Stimulated activated CD8-positive, alpha-beta memory T cell treated with anti-CD3 and anti-CD28 coated beads, Interleukin-15, amount 100 ng/mL, for 24 hours (primary cell): ENCODE data around the gene HMGN1.
"Not testable (repeated sequence)": the region's sequence is repeated elsewhere in the genome, so short reads cannot be mapped to it uniquely, and the experiment has no call there.

Experiments
- DNase-seq: peaks from one replicate; pipeline ENCODE4 v3.0.0-alpha.2; 2020; ENCODE audit warnings: low read depth

Gene HMGN1, protein sequence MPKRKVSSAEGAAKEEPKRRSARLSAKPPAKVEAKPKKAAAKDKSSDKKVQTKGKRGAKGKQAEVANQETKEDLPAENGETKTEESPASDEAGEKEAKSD

DNA sequence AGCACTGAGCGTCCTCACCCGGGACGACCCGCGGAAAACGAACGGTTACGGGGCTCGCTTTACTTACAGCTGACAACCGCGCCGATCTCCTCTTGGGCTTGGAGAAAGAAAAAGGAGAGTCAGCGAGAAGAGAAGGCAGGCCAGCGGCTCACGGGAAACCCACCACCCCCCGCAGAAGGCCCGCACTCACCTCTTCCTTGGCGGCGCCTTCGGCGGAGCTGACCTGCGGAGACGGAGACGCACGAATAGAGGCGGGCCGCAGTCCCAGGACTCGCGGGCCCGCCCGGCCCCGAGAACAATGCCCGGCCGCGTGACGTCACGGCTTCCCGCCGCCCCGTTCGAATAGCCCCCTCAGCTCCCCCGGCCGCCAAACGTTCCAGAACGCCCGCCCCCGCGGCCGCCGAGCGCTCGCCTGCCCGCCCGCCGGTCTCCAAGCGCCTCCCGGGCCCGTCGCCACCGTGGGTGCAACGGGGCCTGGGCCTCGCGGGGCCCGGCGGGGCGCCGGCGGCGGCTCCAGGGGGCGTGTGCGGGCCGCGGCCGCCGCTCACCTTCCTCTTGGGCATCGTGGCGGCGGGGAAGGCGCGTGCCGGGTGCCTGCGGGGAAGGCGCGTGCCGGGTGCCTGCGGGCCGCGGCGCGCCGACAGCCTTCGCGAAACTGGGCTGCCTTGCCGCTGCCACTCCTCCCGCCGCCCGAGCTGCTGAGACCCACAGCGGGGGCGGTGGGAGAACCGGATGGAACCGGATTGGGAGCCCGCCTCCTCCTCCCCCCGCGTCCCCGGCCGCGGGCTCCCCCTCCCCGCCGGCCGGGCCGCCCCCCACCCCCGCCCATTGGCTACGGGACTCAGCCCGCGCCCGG lies at the start of gene HMGN1:
Gene HMGN1 (minus strand): TSS at position 734 of the 856 bp plus-strand sequence. CDS start 171 bp downstream, at position 563.
- peak; percentile 78 for DNase-seq

DNA sequence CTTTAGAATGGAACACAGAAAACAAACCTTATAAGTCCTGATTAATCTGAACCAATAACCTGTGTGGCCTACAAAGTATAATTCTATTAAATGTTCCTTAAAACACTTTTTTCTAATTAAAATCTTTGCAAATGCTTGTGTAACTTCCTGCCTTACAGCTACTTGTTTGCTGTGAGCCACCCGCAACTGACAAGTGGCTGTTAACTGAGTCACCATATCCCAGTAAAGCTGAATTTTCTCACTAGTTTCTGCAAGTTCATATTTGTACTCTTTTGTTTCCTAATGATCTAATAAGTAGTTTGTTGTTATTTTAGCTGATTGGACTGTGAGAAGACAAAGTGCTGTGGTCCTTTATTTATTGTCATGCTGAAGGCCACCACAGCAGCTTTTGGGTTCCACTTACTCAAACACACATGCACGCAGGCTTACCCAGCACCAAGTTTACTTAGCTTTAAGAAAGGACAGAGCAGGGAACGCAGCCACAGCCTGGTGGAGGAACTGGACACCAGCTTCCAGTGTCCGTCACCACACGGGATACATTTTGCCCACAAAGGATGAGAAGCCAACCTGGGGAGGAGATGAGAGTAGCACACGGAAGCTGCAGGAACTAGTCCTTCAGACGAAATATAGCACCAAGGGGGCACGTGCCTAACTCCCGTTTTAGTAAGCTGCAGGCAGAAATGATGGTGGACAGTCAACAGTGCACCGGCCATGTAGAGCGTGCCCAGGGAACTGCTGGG lies 48.9 kb upstream of the HMGN1 start:
- no peak for DNase-seq

DNA sequence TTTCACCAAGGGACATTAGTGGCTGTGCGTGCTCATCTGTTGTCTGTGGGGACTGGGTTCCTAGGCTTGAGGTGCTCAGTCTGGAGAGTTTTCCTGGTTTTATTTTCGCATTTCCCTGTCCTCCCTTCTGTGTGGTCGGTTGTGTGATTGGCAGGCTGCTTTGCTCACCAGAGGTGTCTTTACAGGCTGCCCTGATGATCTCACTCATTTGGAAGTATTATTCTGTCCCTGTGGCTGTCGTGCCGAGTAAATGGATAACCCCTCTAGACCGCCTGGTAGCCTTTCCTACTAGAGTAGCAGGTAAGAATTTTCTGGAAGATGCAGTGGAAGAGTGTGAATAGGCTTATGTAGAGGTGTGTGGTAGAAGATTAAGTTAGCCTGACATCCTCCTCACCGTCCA lies 44.1 kb upstream of the HMGN1 start:
- DNase-seq: no peak

DNA sequence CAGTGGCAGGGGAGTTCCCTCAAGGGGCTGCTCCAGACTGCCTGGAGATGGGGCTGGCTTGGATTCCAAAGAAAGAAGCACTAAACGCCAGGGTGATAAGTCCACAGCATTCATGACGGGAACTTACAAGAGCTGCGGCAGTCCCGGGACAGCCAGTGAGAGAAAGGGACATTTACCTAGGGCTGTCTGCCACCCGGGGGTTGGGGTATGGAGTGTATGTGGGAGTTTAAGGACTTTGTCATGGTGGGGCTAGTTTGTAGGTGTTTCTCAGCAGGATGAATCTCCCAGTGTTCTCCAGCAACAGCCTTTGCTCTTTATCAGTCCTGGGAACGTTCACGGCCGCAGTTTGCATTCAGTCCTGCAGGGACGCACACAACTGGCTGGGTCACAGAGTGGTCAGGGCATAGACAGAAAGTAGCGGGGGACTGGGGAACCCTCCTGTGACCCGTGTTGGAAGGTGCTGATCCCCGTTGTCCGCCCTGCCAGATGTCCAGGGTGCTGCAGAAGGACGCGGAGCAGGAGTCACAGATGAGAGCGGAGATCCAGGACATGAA lies 41.4 kb upstream of the HMGN1 start:
- DNase-seq: no peak

DNA sequence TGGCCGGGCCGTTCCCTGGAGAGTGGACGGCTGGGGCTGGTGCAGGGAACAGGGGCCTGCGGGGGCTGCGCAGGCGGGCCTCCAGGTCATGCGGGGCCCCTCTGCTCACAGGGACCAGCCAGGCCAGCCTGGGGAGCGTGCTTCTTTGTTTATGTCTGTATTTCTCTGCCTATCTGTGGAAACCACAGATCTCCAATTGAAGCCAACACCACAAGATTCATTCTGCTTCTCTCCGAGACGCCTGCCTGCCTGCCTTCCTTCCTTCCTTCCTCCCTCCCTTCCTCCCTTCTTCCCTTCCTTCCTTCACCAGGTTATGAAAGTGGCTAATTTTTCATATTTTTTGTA lies 39.9 kb upstream of the HMGN1 start:
- DNase-seq: no peak

DNA sequence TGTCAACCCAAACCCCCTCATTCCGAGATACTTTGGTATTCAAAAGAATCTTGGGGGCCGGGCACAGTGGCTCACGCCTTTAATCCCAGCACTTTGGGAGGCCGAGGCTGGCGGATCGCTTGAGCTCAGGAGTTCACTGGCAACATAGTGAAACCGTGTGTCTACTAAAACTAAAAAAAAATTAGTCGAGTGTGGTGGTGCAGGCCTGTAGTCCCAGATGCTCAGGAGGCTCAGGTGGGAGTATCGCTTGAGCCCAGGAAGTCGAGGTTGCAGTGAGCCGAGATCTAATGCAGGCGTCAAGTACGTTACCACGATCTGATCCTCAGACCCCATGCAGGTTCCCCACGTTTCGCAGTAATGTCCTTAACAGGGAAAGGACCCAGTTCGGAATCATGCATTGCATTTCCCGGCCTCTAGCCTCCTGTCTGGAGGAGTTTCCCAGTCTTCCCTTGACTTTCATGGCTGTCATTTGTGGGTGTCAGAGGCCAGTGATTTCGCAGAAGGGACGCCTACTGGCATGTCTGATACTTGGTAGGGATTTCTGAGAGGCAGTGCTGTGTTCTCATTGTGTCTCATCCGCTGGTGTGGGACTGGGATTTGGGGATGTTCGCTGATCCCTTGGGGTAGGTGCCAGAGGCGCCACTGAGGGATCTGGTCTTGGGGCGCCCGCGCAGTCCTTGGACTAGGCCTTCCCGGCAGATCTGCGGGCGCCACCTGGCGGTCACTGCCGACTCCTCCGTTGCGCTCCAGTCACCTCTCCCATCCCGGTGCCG lies 39.3 kb upstream of the HMGN1 start:
- peak; percentile 89 for DNase-seq

DNA sequence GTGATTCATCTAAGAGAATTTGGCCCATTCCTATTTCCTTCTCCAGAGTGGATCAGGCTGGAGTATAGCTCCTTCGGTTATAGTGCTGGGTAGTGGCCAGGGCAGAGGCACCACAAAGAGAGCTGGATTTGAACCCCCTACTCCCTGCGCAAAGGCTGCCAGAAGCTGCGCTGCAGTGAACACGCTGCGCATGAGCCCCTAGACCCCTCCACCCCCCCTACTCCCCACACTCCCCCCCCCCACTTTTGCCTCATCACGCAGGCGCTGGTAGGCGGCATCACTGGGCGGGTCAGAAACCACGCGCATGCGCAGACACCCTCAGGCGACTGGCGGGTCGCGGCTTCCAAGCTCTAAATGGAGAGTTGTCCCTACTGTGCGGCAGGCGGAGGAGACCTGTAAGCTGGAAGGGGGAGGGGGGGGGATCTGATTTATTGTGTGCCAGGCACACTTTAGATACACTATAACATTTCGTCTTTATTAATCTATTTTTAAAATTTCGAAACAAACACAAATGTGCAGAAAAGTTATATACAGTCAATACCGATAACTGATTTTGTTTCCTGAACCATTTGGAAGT lies 38.7 kb upstream of the HMGN1 start:
- DNase-seq: peak; percentile 89

DNA sequence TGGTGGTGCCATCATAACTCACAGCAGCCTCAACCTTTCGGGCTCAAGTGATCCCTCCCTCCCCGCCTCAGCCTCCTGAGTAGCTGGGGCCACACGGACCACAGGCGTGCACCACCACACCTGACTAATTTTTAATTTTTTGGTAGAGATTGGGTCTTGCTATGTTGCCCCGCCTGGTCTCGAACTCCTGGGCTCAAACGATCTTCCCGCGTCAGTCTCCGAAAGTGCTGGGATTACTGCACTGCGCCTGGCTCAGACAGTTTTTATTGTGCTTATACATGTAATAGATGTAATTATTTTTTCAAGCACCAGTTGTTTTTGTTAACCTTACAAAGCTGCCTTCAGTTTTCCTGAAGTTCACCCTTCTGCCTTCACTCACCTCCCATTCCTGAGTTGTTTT lies 38.0 kb upstream of the HMGN1 start:
- no peak for DNase-seq

DNA sequence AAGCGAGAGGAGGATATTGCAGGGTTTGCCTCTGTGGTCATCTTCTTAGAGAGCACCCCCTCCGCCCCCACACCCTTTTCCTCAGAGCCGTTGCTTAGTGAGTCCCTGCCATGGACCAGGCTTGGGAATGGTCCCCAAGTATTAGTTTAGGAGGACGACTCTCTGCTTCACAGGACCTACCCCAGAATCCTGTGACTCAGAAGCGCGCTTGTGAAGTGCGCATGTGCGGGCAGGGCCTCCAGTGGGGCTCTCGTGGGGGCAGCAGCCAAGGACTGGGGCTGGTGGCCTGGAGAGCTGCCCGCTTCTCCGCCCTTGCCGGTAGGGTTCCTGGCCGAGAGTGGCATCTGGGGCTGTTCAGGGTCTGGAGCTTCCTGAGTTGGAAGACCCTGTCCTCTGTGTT lies 37.3 kb upstream of the HMGN1 start:
- DNase-seq: no peak

DNA sequence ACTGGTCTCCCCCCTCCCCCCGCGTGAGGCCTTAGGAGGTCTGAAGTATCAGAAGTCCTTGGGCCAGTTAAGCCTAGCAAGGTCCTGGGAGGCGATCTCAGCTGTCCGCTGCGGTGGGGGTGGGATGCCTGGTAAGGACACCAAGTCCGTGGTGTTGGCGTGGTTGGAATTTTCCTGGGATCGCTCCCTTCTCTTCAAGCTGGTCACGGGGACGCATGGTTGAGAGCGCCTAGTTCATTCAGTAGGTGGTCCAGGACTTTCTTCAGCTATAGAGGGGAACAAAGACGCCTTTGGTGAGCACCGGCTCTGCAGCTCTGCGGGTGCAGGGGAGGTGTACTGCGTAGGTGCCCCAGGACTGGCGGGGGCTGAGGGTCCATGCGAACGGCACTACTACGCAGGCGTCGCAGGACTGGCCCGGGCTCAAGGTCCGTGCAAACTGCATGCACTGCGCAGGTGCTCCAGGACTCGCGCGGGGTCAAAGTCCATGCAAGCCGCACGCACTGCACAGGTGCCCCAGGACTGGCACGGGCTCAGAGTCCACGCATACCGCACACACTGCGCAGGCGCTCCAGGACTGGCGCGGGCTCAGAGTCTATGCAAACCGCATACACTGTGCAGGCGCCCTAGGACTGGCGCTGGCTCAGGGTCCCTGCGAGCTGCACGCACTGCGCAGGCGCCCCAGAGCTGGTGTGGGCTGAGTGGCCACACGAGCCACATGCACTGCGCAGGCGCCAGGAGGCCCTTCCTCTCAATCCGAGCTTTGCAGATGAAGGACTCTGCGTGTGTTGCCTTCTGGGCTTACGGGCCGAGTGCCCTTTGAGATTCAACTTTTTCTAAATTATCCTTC lies 36.6 kb upstream of the HMGN1 start:
- peak; percentile 44 for DNase-seq

DNA sequence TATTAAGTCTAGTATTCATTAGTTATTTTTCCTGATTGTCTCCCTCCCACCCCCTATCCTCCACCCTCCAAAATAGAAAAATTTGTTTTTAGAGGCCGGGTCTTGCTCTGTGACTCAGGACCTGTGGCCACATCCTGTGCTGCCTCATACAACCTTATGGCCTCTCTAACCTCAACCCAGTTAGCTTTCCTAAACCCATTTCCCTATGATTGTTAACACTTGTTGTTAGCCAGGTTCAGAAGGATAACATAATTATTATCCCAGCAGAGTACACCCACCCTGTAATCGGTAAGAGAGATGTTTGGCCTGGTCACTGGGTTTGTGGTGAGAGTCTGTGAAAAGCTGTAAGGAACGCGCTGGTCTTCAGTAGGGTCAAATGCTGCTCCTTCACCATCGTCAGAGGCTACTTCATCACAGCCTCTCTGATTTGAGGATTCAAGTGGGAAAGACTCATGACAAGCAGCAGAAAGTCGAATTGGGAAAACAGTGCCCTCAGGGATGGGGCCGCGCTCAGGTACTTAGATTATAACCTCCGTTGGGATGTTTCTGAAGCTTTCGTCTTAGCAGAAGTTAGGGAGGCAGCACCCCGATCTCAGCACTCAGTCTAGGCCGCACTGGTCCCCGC lies 35.9 kb upstream of the HMGN1 start:
- no peak for DNase-seq

DNA sequence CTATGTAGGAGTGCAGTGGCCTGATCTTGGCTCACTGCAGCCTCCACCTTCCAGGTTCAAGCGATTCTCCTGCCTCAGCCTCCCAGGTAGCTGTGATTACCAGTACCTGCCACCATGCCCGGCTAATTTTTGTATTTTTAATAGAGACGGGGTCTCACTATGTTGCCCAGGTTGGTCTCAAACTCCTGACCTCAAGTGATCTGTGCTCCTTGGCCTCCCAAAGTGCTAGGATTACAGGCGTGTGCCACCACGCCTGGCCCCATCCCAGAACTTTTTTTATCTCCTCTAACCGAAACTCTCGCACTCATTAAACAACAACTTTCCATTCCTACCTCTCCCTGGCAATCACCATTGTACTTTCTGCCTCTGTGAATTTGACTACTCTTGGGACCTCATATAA lies 33.2 kb upstream of the HMGN1 start:
- DNase-seq: not testable (repeated sequence)

DNA sequence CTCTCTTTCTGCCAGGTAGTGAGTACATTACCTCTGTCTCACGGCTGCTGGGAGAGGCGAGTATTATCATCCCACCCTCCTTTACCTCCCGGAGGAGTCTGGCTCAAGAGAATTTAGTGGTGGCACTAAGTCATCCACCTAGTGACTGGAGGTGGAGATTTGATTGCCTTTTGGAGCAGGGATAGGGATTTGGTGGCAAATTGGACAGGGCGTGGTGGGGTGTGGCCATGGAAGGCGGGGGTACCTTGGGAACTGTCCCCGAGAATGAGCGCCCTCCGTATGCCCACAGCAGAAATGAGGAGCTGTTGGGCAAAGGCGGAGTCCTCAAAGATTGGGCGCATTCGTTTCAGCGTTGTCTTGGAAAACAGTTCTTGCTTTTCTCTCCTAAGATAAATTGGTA lies 32.1 kb upstream of the HMGN1 start:
- DNase-seq: no peak

DNA sequence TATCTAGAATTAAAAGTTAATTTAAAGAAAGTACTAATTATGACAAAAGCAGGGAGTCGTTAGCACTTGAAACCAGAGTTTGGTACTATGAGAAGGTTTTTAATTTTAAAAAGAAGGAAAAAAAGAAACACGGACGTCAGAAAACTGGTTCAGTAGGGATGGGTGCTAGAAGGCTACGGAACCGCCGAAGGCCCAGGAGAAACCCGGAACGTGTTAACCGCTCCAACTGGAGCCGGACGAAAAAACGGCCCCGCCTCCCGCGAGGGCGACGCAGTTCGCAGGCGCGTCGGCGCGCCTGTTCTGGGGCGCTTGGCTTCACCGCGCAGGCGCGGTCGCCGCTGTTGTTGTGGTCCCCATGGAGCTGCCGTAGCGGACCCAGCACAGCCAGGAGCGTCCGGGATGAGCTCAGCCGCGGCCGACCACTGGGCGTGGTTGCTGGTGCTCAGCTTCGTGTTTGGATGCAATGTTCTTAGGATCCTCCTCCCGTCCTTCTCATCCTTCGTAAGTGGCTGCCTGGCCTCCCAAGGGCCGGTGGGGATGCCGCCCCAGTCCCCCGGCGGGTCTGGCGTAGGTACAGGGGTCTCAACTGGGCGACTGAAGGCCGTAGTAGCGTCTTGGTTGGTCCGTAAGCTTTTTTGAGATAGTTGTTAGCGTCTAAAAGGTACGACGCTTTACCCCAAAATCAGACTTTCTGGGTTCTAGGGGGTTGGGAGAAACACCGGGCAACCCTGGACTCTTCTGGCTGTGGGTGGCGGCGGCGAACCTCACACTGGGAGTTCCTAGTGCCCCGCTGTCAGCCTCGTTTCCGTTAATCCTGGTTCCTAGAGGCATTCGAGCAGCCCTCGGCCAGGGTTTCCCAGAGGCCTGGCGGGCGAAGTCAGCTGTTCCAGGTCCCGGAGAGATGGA lies 31.4 kb upstream of the HMGN1 start:
- peak; percentile 76 for DNase-seq

DNA sequence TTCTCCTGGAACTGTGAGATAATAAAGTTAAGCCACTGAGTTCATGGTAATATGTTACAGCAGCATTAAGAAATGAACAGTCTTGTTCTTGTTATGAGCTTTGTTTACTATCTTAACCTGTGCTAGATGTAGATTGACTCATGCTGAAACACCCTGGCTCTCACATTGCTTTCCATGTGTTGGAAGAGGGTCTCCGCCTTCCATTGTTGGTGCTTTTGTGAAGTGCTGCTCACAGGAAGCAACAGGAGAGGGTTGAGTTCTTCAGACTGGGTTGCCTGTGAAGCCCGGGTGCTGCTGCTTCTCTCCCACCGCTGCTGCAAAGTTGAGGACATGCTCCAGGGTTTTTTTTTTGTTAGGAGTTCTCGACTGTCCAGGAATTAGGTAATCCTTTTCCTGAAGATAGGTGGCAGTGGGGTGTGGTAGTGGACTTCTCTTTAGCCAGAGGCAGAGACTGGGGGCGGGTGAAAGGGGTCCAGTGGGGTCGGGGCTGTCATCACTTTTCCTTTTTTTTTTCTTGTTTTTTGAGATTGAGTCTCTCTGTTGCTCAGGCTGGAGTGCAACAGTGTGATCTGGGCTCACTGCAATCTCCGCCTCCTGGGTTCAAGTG lies 28.7 kb upstream of the HMGN1 start:
- DNase-seq: no peak

DNA sequence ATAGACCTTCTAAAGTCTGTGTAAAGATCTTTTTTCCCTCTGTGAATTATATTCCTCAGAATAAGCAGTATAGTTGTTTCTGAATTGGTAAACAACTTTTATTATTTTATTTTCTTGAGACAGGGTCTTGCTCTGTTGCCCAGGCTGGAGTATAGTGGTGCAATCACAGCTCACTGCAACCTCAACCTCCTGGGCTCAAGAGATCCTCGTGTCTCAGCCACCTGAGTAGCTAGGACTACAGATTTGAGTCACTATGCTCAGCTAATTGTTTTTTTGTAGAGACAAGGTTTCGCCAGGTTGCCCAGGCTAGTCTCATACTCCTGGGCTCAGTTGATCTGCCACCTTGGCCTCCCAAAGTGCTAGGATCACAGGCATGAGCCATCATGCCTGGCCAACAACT lies 26.6 kb upstream of the HMGN1 start:
- no peak for DNase-seq

DNA sequence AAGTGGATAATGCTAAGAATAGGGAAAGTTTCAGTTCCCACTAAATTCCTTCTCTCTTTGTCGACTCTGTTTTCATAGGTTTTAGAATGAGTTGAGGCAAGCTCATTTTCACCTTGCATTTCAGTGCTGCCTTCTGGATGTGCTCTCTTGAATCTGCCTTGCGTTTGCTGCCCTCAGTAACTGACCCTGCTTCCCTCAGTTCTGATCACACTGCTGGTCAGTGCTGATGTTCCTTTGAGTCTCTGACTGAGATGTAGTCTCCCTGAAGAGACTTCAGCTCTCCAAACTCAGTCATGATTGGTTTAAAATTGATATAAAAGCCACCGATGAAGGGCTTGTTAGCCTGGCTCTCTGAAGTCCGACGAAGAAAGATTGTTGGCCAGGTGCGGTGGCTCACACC lies 25.2 kb upstream of the HMGN1 start:
- DNase-seq: no peak

DNA sequence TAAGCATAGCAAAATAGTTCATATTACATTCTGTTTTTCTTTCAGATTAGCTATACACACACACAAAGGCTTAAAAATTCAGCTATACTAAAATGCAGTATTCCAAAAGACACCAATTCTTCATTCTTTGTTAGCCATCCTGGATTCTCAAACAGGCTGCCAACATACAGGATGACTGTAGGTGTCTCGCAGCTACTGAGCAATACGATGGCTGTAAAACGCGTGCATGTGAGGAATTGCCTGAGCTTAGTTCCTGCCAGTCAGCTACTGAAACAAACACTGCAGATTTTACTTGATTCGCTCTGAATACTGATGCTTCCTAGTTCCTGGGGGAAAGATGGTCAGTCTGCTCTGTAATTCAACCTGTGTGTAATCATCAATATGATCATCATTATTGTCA lies 24.7 kb upstream of the HMGN1 start:
- DNase-seq: no peak

DNA sequence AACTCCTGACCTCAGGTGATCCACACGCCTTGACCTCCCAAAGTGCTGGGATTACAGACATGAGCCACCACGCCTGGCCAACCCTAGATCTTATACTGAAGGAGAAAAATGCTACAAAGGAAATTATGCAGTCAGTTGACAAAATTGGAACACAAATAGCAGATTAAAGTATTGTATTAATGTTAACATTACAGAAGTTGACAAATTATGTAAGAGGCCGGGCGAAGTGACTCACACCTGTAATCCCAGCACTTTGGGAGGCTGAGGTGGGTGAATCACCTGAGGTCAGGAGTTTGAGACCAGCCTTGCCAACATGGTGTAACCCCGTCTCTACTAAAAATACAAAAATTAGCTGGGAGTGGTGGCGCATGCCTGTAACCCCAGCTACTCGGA lies 21.0 kb upstream of the HMGN1 start:
- DNase-seq: not testable (repeated sequence)
